ENCODE results near the gene TENM4. TPM values are rescaled to one million over a fixed set of nuclear protein-coding genes. Genes with fewer than 3 reads are reported as not detected.

TENM4 gene
- total and polyA plus RNA-seq, 2 of the 8 experiments (the other 6 are each of a cell fraction or from before 2014, with no cell fraction given): 3.5 to 7.2 TPM

DNA sequence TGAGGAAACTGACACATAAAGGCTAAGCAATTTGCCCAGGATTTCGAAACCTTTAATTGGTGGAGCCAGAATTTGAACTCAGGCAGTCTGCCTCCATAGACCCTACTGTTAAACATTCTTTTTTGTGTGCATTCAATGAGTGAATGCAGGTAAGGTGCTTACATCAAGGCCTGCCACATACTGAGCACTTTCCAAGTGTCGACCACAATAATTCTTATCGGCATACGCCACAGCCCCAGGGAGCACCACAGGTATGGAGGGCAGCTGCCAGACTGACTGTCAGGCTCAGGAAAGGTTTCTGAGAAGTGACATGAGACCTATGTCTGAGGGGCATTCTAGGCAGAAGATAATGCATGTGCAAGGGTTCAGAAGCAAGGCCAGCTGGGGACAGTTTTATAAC lies 531.4 kb downstream of the TENM4 start:
- H2AFZ ChIP-seq (ENCODE audit: low read length): no peak overlapping the region
- no peak overlapping the region for H3K4me3 ChIP-seq (ENCODE audit: extremely low read depth in 1 of 4, insufficient read depth in 2 of 4, low read depth in 3 of 4, low read length in 4 of 4)
- H3K4ac ChIP-seq (replicated peaks; ENCODE audit: insufficient read length, low read depth, low read length): no peak overlapping the region
- FAIRE-seq (no peak), DNase-seq (ENCODE audit: low read depth in 1 of 2, low spot score in 2 of 2) (no peak)
- no peak overlapping the region for H4K5ac ChIP-seq (ENCODE audit: insufficient read length, low read depth, low read length)
- H3K79me1 ChIP-seq (ENCODE audit: low read depth, low read length): no peaks in the 10 kb centered on the region
- H3K27ac ChIP-seq (ENCODE audit: low read depth, low read length): no peak overlapping the region
- no peaks in the 10 kb centered on the region for H3K36me3 ChIP-seq (ENCODE audit: control insufficient read depth in 2 of 4, insufficient read depth in 4 of 4, low read length in 3 of 4)
- H3K23me2 ChIP-seq (ENCODE audit: low read depth, low read length): no peaks in the 10 kb centered on the region
- no peaks in the 10 kb centered on the region for H3K4me1 ChIP-seq (replicated peaks in 1 of 4; ENCODE audit: control insufficient read depth in 3 of 4, insufficient read depth in 4 of 4, low read length in 3 of 4)
- no peak overlapping the region for H2BK12ac ChIP-seq (ENCODE audit: low read depth, low read length)
- H4K8ac ChIP-seq (ENCODE audit: extremely low read depth, insufficient read depth, low read length): no peak overlapping the region
- H2BK15ac ChIP-seq (ENCODE audit: low read length): no peak overlapping the region
- H2BK5ac ChIP-seq (ENCODE audit: low read depth, low read length): no peak overlapping the region
- no peak overlapping the region for H3K14ac ChIP-seq (ENCODE audit: insufficient read length)
- H3K56ac ChIP-seq (replicated peaks; ENCODE audit: insufficient read length, low read depth, low read length): no peak overlapping the region
- TF ChIP-seq TBP (IDR thresholded peaks at IDR 0.05; ENCODE audit: low read depth, low read length) (no peak), ZNF274 (IDR thresholded peaks at IDR 0.05; ENCODE audit: borderline replicate concordance, extremely low read depth, low read length) (no peak), BACH1 (IDR thresholded peaks at IDR 0.05; ENCODE audit: low read length) (no peak), CREB1 (IDR thresholded peaks at IDR 0.05) (no peak), KDM5A (IDR thresholded peaks at IDR 0.05; ENCODE audit: low read length) (no peak), RAD21 (IDR thresholded peaks at IDR 0.05 in 1 of 2, conservative IDR thresholded peaks at IDR 0.05 in 1 of 2; ENCODE audit: low read depth in 2 of 2, low read length in 2 of 2) (no peak), SIRT6 (IDR thresholded peaks at IDR 0.05; ENCODE audit: low read length) (no peak), EGR1 (IDR thresholded peaks at IDR 0.05; ENCODE audit: borderline replicate concordance, low read depth, low read length) (no peak)
- H2BK120ac ChIP-seq (replicated peaks; ENCODE audit: low read depth, low read length): no peak overlapping the region
- CTCF ChIA-PET (ENCODE audit: partially characterized antibody): interaction anchor here (1.2 to 1.6 kb wide), 2 partner anchors 13 to 40 kb away, joined by 3 to 4 read pairs; no protein-coding TSS in a partner anchor
- no peaks in the 10 kb centered on the region for H3K9me3 ChIP-seq (ENCODE audit: insufficient read depth in 2 of 2, low read depth in 1 of 2, low read length in 1 of 2)
- no peaks in the 10 kb centered on the region for H4K20me1 ChIP-seq (replicated peaks in 1 of 2; ENCODE audit: control insufficient read depth in 1 of 2, insufficient read depth in 2 of 2, low read length in 2 of 2)
- no peaks in the 10 kb centered on the region for H3K27me3 ChIP-seq (replicated peaks in 1 of 4; ENCODE audit: control insufficient read depth in 3 of 4, extremely low read depth in 1 of 4, insufficient read depth in 3 of 4, low read length in 3 of 4)
- 95% methylated on average over 4 of the region's 4 CpGs; no CpG with 5 or more reads in 1 of the 2 experiments for WGBS, 2 experiments (ENCODE audit: extremely low coverage in 1 of 2, insufficient coverage in 1 of 2, insufficient read length in 1 of 2, insufficient replicate concordance in 2 of 2, low coverage in 1 of 2, low lambda C conversion rate in 2 of 2, missing lambda C conversion rate in 1 of 2)
- no peak overlapping the region for H2AK5ac ChIP-seq (ENCODE audit: low read depth, low read length)
- no peak overlapping the region for H2BK20ac ChIP-seq (ENCODE audit: low read length)
- no peak overlapping the region for H3K9ac ChIP-seq (replicated peaks in 1 of 4; ENCODE audit: extremely low read depth in 1 of 4, low read depth in 3 of 4, low read length in 3 of 4)
- H3K79me2 ChIP-seq (ENCODE audit: control insufficient read depth in 1 of 2, insufficient read depth in 2 of 2, low read length in 2 of 2): no peaks in the 10 kb centered on the region
- no peak overlapping the region for H3K18ac ChIP-seq (ENCODE audit: extremely low read depth, low read length)
- H3K23ac ChIP-seq (ENCODE audit: insufficient read length): no peak overlapping the region
- H4K91ac ChIP-seq (replicated peaks; ENCODE audit: insufficient read length, low read length): no peak overlapping the region
- POLR2A ChIA-PET (ENCODE audit: partially characterized antibody): no interaction called here
- no peak overlapping the region for H3K4me2 ChIP-seq (ENCODE audit: insufficient read depth in 1 of 2, low read depth in 2 of 2, low read length in 2 of 2)
